NCI-H1105 (cell line): ENCODE data around the gene SLC39A7.

Experiments used
- DNase-seq: peaks from one replicate; lab custom pipeline; 2025; lab: John Stamatoyannopoulos, UW

Gene SLC39A7

GRCh38 chr6:33190504-33191107, 10.1 kb upstream of the SLC39A7 start:
- no peak for DNase-seq

- no peak for DNase-seq
Measured at GRCh38 chr6:33191383-33192104, 9.1 kb upstream of the SLC39A7 start.

GRCh38 chr6:33192105-33192646, 8.5 kb upstream of the SLC39A7 start, which contains the start of gene COL11A2:
TSS of gene COL11A2 (minus strand) at chr6:33192467. CDS start at chr6:33192240, 227 bp downstream.
- no peak for DNase-seq

GRCh38 chr6:33192671-33193602, 7.7 kb upstream of the SLC39A7 start:
- peak; percentile 37 for DNase-seq

- DNase-seq, result no peak
Measured at GRCh38 chr6:33193619-33194018, 7.0 kb upstream of the SLC39A7 start.

- DNase-seq, result no peak
Measured at GRCh38 chr6:33194431-33194979, 6.2 kb upstream of the SLC39A7 start.

- DNase-seq, result no peak
Measured at GRCh38 chr6:33195304-33196165, 5.1 kb upstream of the SLC39A7 start.

- DNase-seq, result no peak
Measured at GRCh38 chr6:33197431-33198048, 3.1 kb upstream of the SLC39A7 start.

- DNase-seq, result no peak
Measured at GRCh38 chr6:33198159-33198852, 2.4 kb upstream of the SLC39A7 start.

- no peak for DNase-seq
Measured at GRCh38 chr6:33198853-33199436, 1.7 kb upstream of the SLC39A7 start.

- DNase-seq, result peak; percentile 70
Measured at GRCh38 chr6:33199687-33200218, 914 bp upstream of the SLC39A7 start.

- no peak for DNase-seq
Measured at GRCh38 chr6:33201147-33201545, 479 bp downstream of the SLC39A7 start.

- DNase-seq, result no peak
Measured at GRCh38 chr6:33201935-33202334, 1.3 kb downstream of the SLC39A7 start.

GRCh38 chr6:33202799-33203198, 2.1 kb downstream of the SLC39A7 start:
- no peak for DNase-seq

- no peak for DNase-seq
Measured at GRCh38 chr6:33203443-33204164, 2.9 kb downstream of the SLC39A7 start.

- DNase-seq, result no peak
Measured at GRCh38 chr6:33204165-33204414, 3.4 kb downstream of the SLC39A7 start.

GRCh38 chr6:33204415-33205190, 3.9 kb downstream of the SLC39A7 start, which contains the start of gene HSD17B8:
TSS of gene HSD17B8 (plus strand) at chr6:33204655. CDS start at chr6:33204669, 14 bp downstream.
- DNase-seq, result peak; percentile 93
